ENCODE measurements around the gene SMIM20. TPM values are rescaled to one million over a fixed set of nuclear protein-coding genes. Genes with fewer than 3 reads are reported as not detected.

SMIM20 gene
- total RNA-seq, 4 donors from 2014 or later, result 12.2 to 17.1 (median 15.1) TPM

DNA sequence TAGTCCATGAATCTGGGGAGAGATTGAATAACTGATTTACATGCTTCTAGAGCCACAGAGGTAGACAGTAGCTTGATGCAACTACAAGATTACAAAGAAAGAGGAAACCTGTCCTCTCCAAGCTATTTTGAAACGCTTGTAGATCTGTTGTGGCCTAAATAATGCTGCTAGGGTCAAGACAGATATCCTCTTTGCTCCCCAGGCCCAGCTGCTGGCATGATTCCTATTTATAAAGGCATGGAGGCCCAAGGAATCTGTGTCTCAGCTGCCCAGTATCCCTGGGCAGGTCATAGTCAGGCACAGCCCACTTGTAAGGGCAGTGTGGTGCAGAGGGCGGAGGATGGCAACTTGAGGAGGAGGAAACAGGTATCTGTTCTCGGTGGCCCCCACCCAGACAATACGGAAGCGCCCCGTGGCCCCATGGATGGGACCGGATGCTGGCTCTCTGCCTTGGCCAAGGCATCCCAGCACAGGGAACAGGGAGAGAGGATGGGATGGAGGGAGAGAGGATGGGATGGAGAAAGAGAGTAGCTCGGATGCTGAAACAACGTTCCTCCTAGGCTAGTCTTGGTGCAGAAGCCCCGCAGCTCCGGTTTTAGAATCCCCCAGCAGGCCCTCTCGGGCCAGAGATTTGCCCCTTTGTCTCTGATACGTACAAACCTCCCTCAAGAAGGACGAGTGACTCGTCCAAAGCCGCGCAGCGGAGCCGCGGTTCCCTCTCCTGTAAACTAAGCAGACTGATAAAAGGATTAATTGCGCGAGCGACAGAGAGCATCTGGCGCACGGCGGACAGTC is 767 bp upstream of the SMIM20 start:
- H3K27me3 ChIP-seq, result no peaks in the 10 kb centered on the region
- H3K4me3 ChIP-seq, result peak overlapping the region; percentile 70
- no peak for TF ChIP-seq CTCF (IDR thresholded peaks at IDR 0.05)
- no peak for TF ChIP-seq POLR2AphosphoS5 (IDR thresholded peaks at IDR 0.05)
- TF ChIP-seq POLR2A (IDR thresholded peaks at IDR 0.05), result no peak
- TF ChIP-seq EP300 (IDR thresholded peaks at IDR 0.05), result no peak
- no peaks in the 10 kb centered on the region for H3K36me3 ChIP-seq
- 9% methylated on average over 26 of the region's 26 CpGs for WGBS
- DNase-seq (ENCODE audit: low spot score in 2 of 2), result peak in 1 of 2 donors; percentile 72
- H3K4me1 ChIP-seq, result peaks cover 23% of the 10 kb centered on the region
- H3K9me3 ChIP-seq, result no peaks in the 10 kb centered on the region
- peak overlapping the region; percentile 85 for H3K27ac ChIP-seq

- DNase-seq (ENCODE audit: low spot score in 2 of 2), result no peak
- Histone ChIP-seq H3K36me3 (no peaks in the 10 kb centered on the region), H3K27me3 (no peaks in the 10 kb centered on the region), H3K4me3 (peak overlapping the region; percentile 70), H3K27ac (peak overlapping the region; percentile 85), H3K9me3 (no peaks in the 10 kb centered on the region), H3K4me1 (peaks cover 23% of the 10 kb centered on the region)
- TF ChIP-seq POLR2A (IDR thresholded peaks at IDR 0.05) (no peak), EP300 (IDR thresholded peaks at IDR 0.05) (no peak)
- 61% methylated on average over 8 of the region's 8 CpGs for WGBS
These were observed 791 bp downstream of the SMIM20 start for GRCh38 chr4:25914670-25915352.

GRCh38 chr4:25915353-25915705 is 1.3 kb downstream of the SMIM20 start:
- WGBS, result 77% methylated on average over 12 of the region's 12 CpGs
- TF ChIP-seq POLR2A (IDR thresholded peaks at IDR 0.05), result no peak
- TF ChIP-seq POLR2AphosphoS5 (IDR thresholded peaks at IDR 0.05), result no peak
- no peak for TF ChIP-seq EP300 (IDR thresholded peaks at IDR 0.05)
- no peak for TF ChIP-seq CTCF (IDR thresholded peaks at IDR 0.05)
- H3K4me1 ChIP-seq, result peaks cover 23% of the 10 kb centered on the region
- no peaks in the 10 kb centered on the region for H3K27me3 ChIP-seq
- no peak overlapping the region for H3K27ac ChIP-seq
- H3K36me3 ChIP-seq, result no peaks in the 10 kb centered on the region
- no peak overlapping the region for H3K4me3 ChIP-seq
- DNase-seq (ENCODE audit: low spot score in 2 of 2), result no peak
- H3K9me3 ChIP-seq, result no peaks in the 10 kb centered on the region

DNA sequence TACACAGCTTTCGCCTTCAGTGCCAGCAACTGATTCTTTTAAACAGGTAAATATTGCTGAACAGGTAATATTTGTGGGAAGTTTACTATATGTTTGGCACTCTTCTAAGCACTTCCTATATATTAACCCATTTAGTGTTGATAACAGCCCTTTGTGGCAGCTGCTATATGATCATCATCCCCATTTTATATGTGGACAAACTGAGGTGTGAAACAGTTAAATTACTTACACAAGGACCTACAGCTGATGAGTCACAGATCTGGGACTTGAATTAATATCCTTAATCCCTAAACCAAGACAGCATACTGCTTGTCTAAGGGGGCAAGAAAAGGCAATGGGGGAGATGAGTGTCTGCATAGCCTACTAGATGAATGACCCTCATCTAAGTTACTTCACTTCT is 2.9 kb downstream of the SMIM20 start:
- Histone ChIP-seq H3K27ac (no peak overlapping the region), H3K4me1 (peaks cover 23% of the 10 kb centered on the region), H3K27me3 (no peaks in the 10 kb centered on the region), H3K9me3 (no peaks in the 10 kb centered on the region), H3K36me3 (peaks cover 4% of the 10 kb centered on the region), H3K4me3 (no peak overlapping the region)
- TF ChIP-seq EP300 (IDR thresholded peaks at IDR 0.05) (no peak), CTCF (IDR thresholded peaks at IDR 0.05) (no peak), POLR2A (IDR thresholded peaks at IDR 0.05) (no peak), POLR2AphosphoS5 (IDR thresholded peaks at IDR 0.05) (no peak)
- WGBS, result 100% methylated on average over 1 of the region's 1 CpG
- DNase-seq (ENCODE audit: low spot score in 2 of 2), result no peak

GRCh38 chr4:25919676-25920075 is 5.7 kb downstream of the SMIM20 start:
- Histone ChIP-seq H3K27me3 (no peaks in the 10 kb centered on the region), H3K36me3 (peaks cover 4% of the 10 kb centered on the region), H3K27ac (no peak overlapping the region), H3K4me3 (no peak overlapping the region), H3K9me3 (no peaks in the 10 kb centered on the region), H3K4me1 (peaks cover 11% of the 10 kb centered on the region)
- no peak for DNase-seq (ENCODE audit: low spot score in 2 of 2)
- 95% methylated on average over 5 of the region's 5 CpGs for WGBS
- TF ChIP-seq POLR2AphosphoS5 (IDR thresholded peaks at IDR 0.05) (no peak), EP300 (IDR thresholded peaks at IDR 0.05) (no peak), POLR2A (IDR thresholded peaks at IDR 0.05) (no peak), CTCF (IDR thresholded peaks at IDR 0.05) (no peak)
